K562 (cell line): ENCODE measurements around the gene TRNP1. TPM values are rescaled to one million over a fixed set of nuclear protein-coding genes. Genes with fewer than 3 reads are reported as not detected.

Experiments
- C11orf30 ChIP-seq: fragments of 450-650 bp; IDR thresholded peaks from 2 replicates; pipeline ENCODE4 v1.6.1; 2016; ENCODE audit warnings: low read depth, mild to moderate bottlenecking
- CCAR2 ChIP-seq: fragments of 200-400 bp; formaldehyde crosslinking; IDR thresholded peaks from 2 replicates; pipeline ENCODE4 v1.6.1; 2017; ENCODE audit warnings: mild to moderate bottlenecking, low read depth, low read length
- FIP1L1 ChIP-seq: fragments of 200-400 bp; formaldehyde crosslinking; IDR thresholded peaks from 2 replicates; pipeline ENCODE4 v1.6.1; 2018; ENCODE audit warnings: mild to moderate bottlenecking, low read depth, low read length; ENCODE audit not compliant: poor library complexity, severe bottlenecking
- GABPB1 ChIP-seq: sonication (generic); formaldehyde crosslinking; IDR thresholded peaks from 2 replicates; pipeline ENCODE4 v1.8.0; 2022; ENCODE audit warnings: mild to moderate bottlenecking, missing genetic modification reagents
- HMGN3 ChIP-seq: IDR thresholded peaks from 2 replicates; pipeline ENCODE4 v1.6.1; 2011; ENCODE audit warnings: borderline replicate concordance, low read depth, mild to moderate bottlenecking, mixed read lengths, low read length; ENCODE audit not compliant: insufficient read length; ENCODE audit errors: extremely low read depth
- HMGXB4 ChIP-seq: sonication (generic); formaldehyde crosslinking; IDR thresholded peaks from 2 replicates; pipeline ENCODE4 v1.8.1; 2023; ENCODE audit warnings: mild to moderate bottlenecking, missing genetic modification reagents
- IRF2 ChIP-seq: sonication (generic); formaldehyde crosslinking; IDR thresholded peaks from 2 replicates; pipeline ENCODE4 v1.8.1; 2022; ENCODE audit warnings: mild to moderate bottlenecking, missing genetic modification reagents
- PHB2 ChIP-seq: fragments of 450-650 bp; IDR thresholded peaks from 2 replicates; pipeline ENCODE4 v1.6.1; 2017; ENCODE audit warnings: low read depth
- PHTF2 ChIP-seq: fragments of 250-450 bp; sonication (Bioruptor Pico); IDR thresholded peaks from 2 replicates; pipeline ENCODE4 v1.5.0; 2021; ENCODE audit warnings: mild to moderate bottlenecking
- PKNOX1 ChIP-seq: fragments of 450-650 bp; IDR thresholded peaks from 2 replicates; pipeline ENCODE4 v1.6.1; 2016
- RBFOX2 ChIP-seq: fragments of 200-400 bp; formaldehyde crosslinking; IDR thresholded peaks from 2 replicates; pipeline ENCODE4 v1.6.1; 2017; ENCODE audit warnings: low read depth, mild to moderate bottlenecking, low read length, moderate library complexity
- RBM14 ChIP-seq: fragments of 200-400 bp; formaldehyde crosslinking; IDR thresholded peaks from 2 replicates; pipeline ENCODE4 v1.6.1; 2018; ENCODE audit warnings: low read depth, mild to moderate bottlenecking, low read length, moderate library complexity, borderline replicate concordance; ENCODE audit not compliant: insufficient read depth
- RFX7 ChIP-seq: fragments of 250-450 bp; sonication (Bioruptor Pico); IDR thresholded peaks from 2 replicates; pipeline ENCODE4 v1.5.1; 2021; ENCODE audit warnings: mild to moderate bottlenecking
- TAF15 ChIP-seq: fragments of 200-400 bp; formaldehyde crosslinking; IDR thresholded peaks from 2 replicates; pipeline ENCODE4 v1.6.1; 2017; ENCODE audit warnings: mild to moderate bottlenecking, low read depth, low read length, moderate library complexity
- TBL1XR1 ChIP-seq, 2 experiments: IDR thresholded peaks; 2 replicates each; pipeline ENCODE4 v1.6.1; 2012; ENCODE audit warnings: improper control_type of control experiment in 2 of 2, low read length in 2 of 2, mild to moderate bottlenecking in 1 of 2
- TOE1 ChIP-seq, 2 experiments: fragments of 450-650 bp in 1 of 2; sonication (generic) in 1 of 2; formaldehyde crosslinking in 1 of 2; IDR thresholded peaks; 2 replicates each; pipeline versions ENCODE4 v1.7.1 to v1.8.0; 2016 to 2022; ENCODE audit warnings: borderline replicate concordance in 2 of 2, mild to moderate bottlenecking in 2 of 2, antibody characterized with exemption in 1 of 2, inconsistent platforms in 1 of 2, low read depth in 1 of 2, missing genetic modification reagents in 1 of 2, moderate library complexity in 1 of 2
- ZNF121 ChIP-seq: sonication (generic); formaldehyde crosslinking; conservative IDR thresholded peaks from 2 replicates; pipeline ENCODE4 v1.8.0; 2022; ENCODE audit warnings: missing genetic modification reagents
- ZNF174 ChIP-seq: fragments of 250-450 bp; sonication (Bioruptor Pico); IDR thresholded peaks from 2 replicates; pipeline ENCODE4 v1.4.0; 2020; ENCODE audit warnings: mild to moderate bottlenecking
- ZNF347 ChIP-seq: fragments of 450-650 bp; formaldehyde crosslinking; IDR thresholded peaks from 2 replicates; pipeline ENCODE4 v1.4.0; 2020; ENCODE audit warnings: low read depth, mild to moderate bottlenecking, moderate library complexity
- ZNF354B ChIP-seq: fragments of 250-450 bp; sonication (Bioruptor Pico); IDR thresholded peaks from 2 replicates; pipeline ENCODE4 v1.4.0; 2020
- polyA plus RNA-seq, 8 experiments: library from polyadenylated mRNA; depleted of rRNA in 4 of 8; stranded (reverse) in 5 of 8; unstranded in 3 of 8; fragments of >200 nt; fragmentation: Nextera tagmentation in 2 of 8; fragmentation: Illumina TruSeq in 1 of 8; extraction: Ambion mirVana in 2 of 8; extraction: Trizol in 1 of 8; gene quantifications; 2 replicates each; pipeline versions ENCODE4 v1.2.1 to v1.2.3, GENCODE V29; 2011 to 2014; ENCODE audit warnings: inconsistent platforms in 1 of 8, missing spikeins in 1 of 8
- total RNA-seq, 7 experiments: library from RNA; depleted of rRNA in 6 of 7; stranded (reverse); fragments of >200 nt in 6 of 7; fragmentation: Illumina TruSeq in 2 of 7; extraction: Trizol in 2 of 7; gene quantifications; 2 replicates each; pipeline versions ENCODE4 v1.2.1 to v1.2.3, GENCODE V29; 2011 to 2021; ENCODE audit warnings: low replicate concordance in 1 of 7
- TF ChIP-seq, protein P1 (sequence below): IDR thresholded peaks from 2 replicates; pipeline ENCODE4 v1.6.1; 2011; ENCODE audit not compliant: insufficient read length; ENCODE audit errors: extremely low read depth
- TF ChIP-seq, protein P2 (sequence below): sonication (generic); formaldehyde crosslinking; IDR thresholded peaks from 2 replicates; pipeline ENCODE4 v1.5.0; 2020; ENCODE audit warnings: missing genetic modification reagents

TRNP1 gene
- total and polyA plus RNA-seq, 9 of the 15 experiments (the other 6 are each of a cell fraction or from before 2014, with no cell fraction given), result 0.03 to 1.3 (median 0.95) TPM

DNA sequence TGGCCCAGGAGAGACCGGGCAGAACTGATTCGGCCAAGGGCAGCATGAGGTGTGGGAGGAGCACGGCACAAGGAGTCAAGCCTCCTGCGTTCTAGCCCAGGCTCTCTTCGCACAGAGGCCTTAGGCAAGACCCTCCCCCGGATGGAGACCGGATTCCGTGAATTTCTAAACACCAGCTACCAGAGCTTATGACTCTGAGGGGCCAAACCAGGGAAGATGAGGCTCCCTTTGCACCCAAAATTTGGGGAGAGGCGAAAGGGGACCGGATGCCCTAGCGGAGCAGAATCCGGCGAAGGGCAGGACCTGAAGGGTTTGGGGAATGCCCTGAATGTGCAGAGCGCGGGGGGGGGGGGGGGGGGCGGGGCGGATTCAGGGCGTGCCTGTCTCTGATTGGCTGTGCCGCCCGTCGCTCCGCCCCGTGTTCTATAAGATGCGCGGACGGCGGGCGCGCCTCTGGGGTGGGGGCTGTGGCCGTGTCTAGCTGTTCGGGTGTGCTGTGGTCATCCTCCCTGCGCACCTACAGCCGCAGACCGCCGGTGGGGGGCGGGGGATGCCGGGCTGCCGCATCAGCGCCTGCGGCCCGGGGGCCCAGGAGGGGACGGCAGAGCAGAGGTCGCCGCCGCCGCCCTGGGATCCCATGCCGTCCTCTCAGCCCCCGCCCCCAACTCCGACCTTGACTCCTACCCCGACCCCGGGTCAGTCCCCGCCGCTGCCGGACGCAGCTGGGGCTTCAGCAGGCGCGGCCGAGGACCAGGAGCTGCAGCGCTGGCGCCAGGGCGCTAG, at the start of gene TRNP1 (continued):
- TF ChIP-seq FIP1L1, result peak; percentile 59
- no peak for TF ChIP-seq TAF15
- TF ChIP-seq TOE1 (IDR thresholded peaks at IDR 0.05; ENCODE audit: borderline replicate concordance), result no peak
- TF ChIP-seq TOE1 (CRISPR knock-in tag; IDR thresholded peaks at IDR 0.05; ENCODE audit: borderline replicate concordance, low read depth), result no peak
- no peak for TF ChIP-seq PHTF2 (CRISPR knock-in tag)
- TF ChIP-seq RBFOX2, result peak; percentile 63
- TF ChIP-seq, protein P1, sequence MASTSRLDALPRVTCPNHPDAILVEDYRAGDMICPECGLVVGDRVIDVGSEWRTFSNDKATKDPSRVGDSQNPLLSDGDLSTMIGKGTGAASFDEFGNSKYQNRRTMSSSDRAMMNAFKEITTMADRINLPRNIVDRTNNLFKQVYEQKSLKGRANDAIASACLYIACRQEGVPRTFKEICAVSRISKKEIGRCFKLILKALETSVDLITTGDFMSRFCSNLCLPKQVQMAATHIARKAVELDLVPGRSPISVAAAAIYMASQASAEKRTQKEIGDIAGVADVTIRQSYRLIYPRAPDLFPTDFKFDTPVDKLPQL, result no peak
- TF ChIP-seq ZNF347 (CRISPR knock-in tag), result no peak
- no peak for TF ChIP-seq TBL1XR1 (IDR thresholded peaks at IDR 0.05; ENCODE audit: low read length in 2 of 2)
- no peak for TF ChIP-seq CCAR2
- no peak for TF ChIP-seq RFX7 (CRISPR knock-in tag)
- TF ChIP-seq IRF2, result no peak
- peak; percentile 39 for TF ChIP-seq HMGN3
- no peak for TF ChIP-seq RBM14
- TF ChIP-seq ZNF354B (CRISPR knock-in tag), result no peak
- TF ChIP-seq HMGXB4 (CRISPR knock-in tag), result 0 out of 2 replicates have a peak, but pooled peaks have one; percentile 5
- no peak for TF ChIP-seq ZNF174 (CRISPR knock-in tag)
- TF ChIP-seq PKNOX1, result peak; percentile 95
- TF ChIP-seq ZNF121 (CRISPR knock-in tag), result no peak
- no peak for TF ChIP-seq PHB2
- TF ChIP-seq, protein P2, sequence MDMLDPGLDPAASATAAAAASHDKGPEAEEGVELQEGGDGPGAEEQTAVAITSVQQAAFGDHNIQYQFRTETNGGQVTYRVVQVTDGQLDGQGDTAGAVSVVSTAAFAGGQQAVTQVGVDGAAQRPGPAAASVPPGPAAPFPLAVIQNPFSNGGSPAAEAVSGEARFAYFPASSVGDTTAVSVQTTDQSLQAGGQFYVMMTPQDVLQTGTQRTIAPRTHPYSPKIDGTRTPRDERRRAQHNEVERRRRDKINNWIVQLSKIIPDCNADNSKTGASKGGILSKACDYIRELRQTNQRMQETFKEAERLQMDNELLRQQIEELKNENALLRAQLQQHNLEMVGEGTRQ, result no peak
- TF ChIP-seq GABPB1 (CRISPR knock-in tag), result peak; percentile 63; the same call in 1 of the 2 replicates
- no peak for TF ChIP-seq C11orf30
